Right lobe of liver (tissue), 6 donors: ENCODE data around the gene MED27. TPM values are rescaled to one million over a fixed set of nuclear protein-coding genes. Genes with fewer than 3 reads are reported as not detected.

Experiments
- ATAC-seq, 4 donors: fragments of 200-7000 bp; cut with Tn5 transposase; one replicate each; pipeline ENCODE4 v1.9.1; 2020; ENCODE audit warnings: mild to moderate bottlenecking in 4 of 4, moderate library complexity in 4 of 4
- DNase-seq, 3 donors: peaks; one replicate each; pipeline ENCODE4 v3.0.0-alpha.2; 2020
- H3K27ac ChIP-seq, 3 donors: fragments of 200-600 bp; one replicate each; pipeline ENCODE4 v1.8.0; 2022
- H3K27me3 ChIP-seq, 2 donors: fragments of 200-600 bp; one replicate each; pipeline ENCODE4 v1.8.0; 2022
- H3K36me3 ChIP-seq, 4 donors: fragments of 200-600 bp; sonication (generic) in 1 of 4; one replicate each; pipeline versions ENCODE4 v1.5.1 to v1.8.0; 2017 to 2022; ENCODE audit warnings: control low read depth in 1 of 4
- H3K4me1 ChIP-seq, 4 donors: fragments of 200-600 bp; sonication (generic) in 1 of 4; one replicate each; pipeline versions ENCODE4 v1.5.1 to v1.8.0; 2017 to 2022; ENCODE audit warnings: control low read depth in 1 of 4
- H3K4me3 ChIP-seq, 3 donors: fragments of 200-600 bp; one replicate each; pipeline ENCODE4 v1.8.0; 2022
- H3K9me3 ChIP-seq, 4 donors: fragments of 200-600 bp; sonication (generic) in 1 of 4; one replicate each; pipeline versions ENCODE4 v1.5.1 to v1.8.0; 2017 to 2022; ENCODE audit warnings: control low read depth in 1 of 4
- CTCF ChIP-seq, 4 donors: fragments of 200-600 bp in 3 of 4; fragments of 450-650 bp in 1 of 4; IDR thresholded peaks; one replicate each; pipeline versions ENCODE4 v1.5.1 to v1.8.0; 2016 to 2022; ENCODE audit warnings: antibody characterized with exemption in 4 of 4, mild to moderate bottlenecking in 2 of 4
- POLR2A ChIP-seq: fragments of 450-650 bp; IDR thresholded peaks from one replicate; pipeline ENCODE4 v1.6.1; 2017; ENCODE audit warnings: antibody characterized with exemption, mild to moderate bottlenecking
- WGBS: methylation state at CpG from one replicate; pipeline ENCODE4 v1.1.6; 2018; ENCODE audit warnings: low coverage, low lambda C conversion rate; ENCODE audit not compliant: insufficient coverage; ENCODE audit errors: missing lambda C conversion rate; 5-methylcytosine and 5-hydroxymethylcytosine counted together
- intact Hi-C, 2 donors: fragments of 100-400 bp; cut with DNase I; formaldehyde crosslinking; loops; one replicate each; pipeline versions ENCODE4 v1.11.2 to v1.14.1; 2022
- total RNA-seq, 6 experiments: library from RNA; depleted of rRNA in 2 of 6; stranded (reverse); fragments of >200 nt in 2 of 6; fragmentation: NEBNext Ultra II Directional in 3 of 6; extraction: Animal tissue kit (Norgen Biotek cat#: 25700) in 3 of 6; gene quantifications; one replicate each; pipeline versions ENCODE4 v1.1.0 to v1.2.4, GENCODE V29; 2016 to 2023
- donor health status: DM: no; HTN: yes; CAD: no.
- donor health status: DM: no; HTN: no; CAD: no.
- donor health status: DM: no; HTN: no; CAD: no.
- donor health status: DM: no; HTN: yes; CAD: no.
- donor health status: DM: no; HTN: yes; CAD: no.

MED27 gene
- total RNA-seq, 6 experiments from 2014 or later, result 4.6 to 7.3 (median 6.1) TPM

GRCh38 chr9:132004323-132004722, 75.3 kb downstream of the MED27 start:
- TF ChIP-seq POLR2A (no peak), CTCF (IDR thresholded peaks at IDR 0.05) (no peak)
- WGBS, result 98% methylated on average over 5 of the region's 5 CpGs
- H3K27ac ChIP-seq, result no peak overlapping the region
- H3K27me3 ChIP-seq, result no peaks in the 10 kb centered on the region
- H3K4me3 ChIP-seq, result no peak overlapping the region
- intact Hi-C loops, result no loop called here
- DNase-seq, result no peak
- no peak for ATAC-seq
- no peaks in the 10 kb centered on the region for H3K36me3 ChIP-seq
- H3K4me1 ChIP-seq, result no peaks in the 10 kb centered on the region
- no peaks in the 10 kb centered on the region for H3K9me3 ChIP-seq

GRCh38 chr9:132003896-132004295, 75.8 kb downstream of the MED27 start:
- H3K9me3 ChIP-seq, result no peaks in the 10 kb centered on the region
- DNase-seq, result no peak
- H3K36me3 ChIP-seq, result no peaks in the 10 kb centered on the region
- no peak for ATAC-seq
- H3K27ac ChIP-seq, result no peak overlapping the region
- H3K4me3 ChIP-seq, result no peak overlapping the region
- no peak for TF ChIP-seq CTCF (IDR thresholded peaks at IDR 0.05)
- no peak for TF ChIP-seq POLR2A
- no peaks in the 10 kb centered on the region for H3K27me3 ChIP-seq
- WGBS, result 76% methylated on average over 5 of the region's 9 CpGs
- intact Hi-C loops, result no loop called here
- H3K4me1 ChIP-seq, result no peaks in the 10 kb centered on the region

GRCh38 chr9:132003319-132003704, 76.4 kb downstream of the MED27 start:
- H3K27ac ChIP-seq, result no peak overlapping the region
- no peaks in the 10 kb centered on the region for H3K4me1 ChIP-seq
- TF ChIP-seq CTCF (IDR thresholded peaks at IDR 0.05) (no peak), POLR2A (no peak)
- WGBS, result 100% methylated on average over 2 of the region's 5 CpGs
- intact Hi-C loops, result no loop called here
- DNase-seq (no peak), ATAC-seq (no peak)
- H3K36me3 ChIP-seq, result no peaks in the 10 kb centered on the region
- no peaks in the 10 kb centered on the region for H3K27me3 ChIP-seq
- H3K9me3 ChIP-seq, result no peaks in the 10 kb centered on the region
- no peak overlapping the region for H3K4me3 ChIP-seq

GRCh38 chr9:132002643-132003318, 76.9 kb downstream of the MED27 start:
- no peak for TF ChIP-seq CTCF (IDR thresholded peaks at IDR 0.05)
- no peak for TF ChIP-seq POLR2A
- no peaks in the 10 kb centered on the region for H3K9me3 ChIP-seq

GRCh38 chr9:132001567-132001966, 78.1 kb downstream of the MED27 start:
- Histone ChIP-seq H3K4me3 (no peak overlapping the region), H3K27ac (no peak overlapping the region), H3K4me1 (peaks cover 0 to 9% (median 0%) of the 10 kb centered on the region in 4 donors), H3K36me3 (no peaks in the 10 kb centered on the region), H3K9me3 (no peaks in the 10 kb centered on the region), H3K27me3 (no peaks in the 10 kb centered on the region)
- ATAC-seq (no peak), DNase-seq (no peak)
- 89% methylated on average over 4 of the region's 4 CpGs for WGBS
- no peak for TF ChIP-seq POLR2A
- no peak for TF ChIP-seq CTCF (IDR thresholded peaks at IDR 0.05)
- intact Hi-C loops, result no loop called here

More at GRCh38 chr9:132002643-132003318, 76.9 kb downstream of the MED27 start:
- Histone ChIP-seq H3K4me1 (peaks cover 0 to 5% (median 0%) of the 10 kb centered on the region in 4 donors), H3K27ac (no peak overlapping the region), H3K36me3 (no peaks in the 10 kb centered on the region), H3K4me3 (no peak overlapping the region), H3K27me3 (no peaks in the 10 kb centered on the region)
- WGBS, result 71% methylated on average over 5 of the region's 7 CpGs
- ATAC-seq (no peak), DNase-seq (no peak)
- intact Hi-C loops, result no loop called here
